Sigmoid colon (tissue), 7 donors: ENCODE results near the gene CHAC1. TPM values are rescaled to one million over a fixed set of nuclear protein-coding genes. Genes with fewer than 3 reads are reported as not detected.

Experiments
- DNase-seq: peaks from one replicate; pipeline ENCODE4 v3.0.0-alpha.2; 2019
- H3K27ac ChIP-seq, 4 donors: fragments of 200-600 bp; sonication (generic); one replicate each; pipeline ENCODE4 v1.5.1; 2016 to 2019; ENCODE audit warnings: mild to moderate bottlenecking in 1 of 4
- H3K27me3 ChIP-seq, 3 donors: fragments of 200-600 bp; sonication (generic); one replicate each; pipeline ENCODE4 v1.5.1; 2019; ENCODE audit warnings: mild to moderate bottlenecking in 1 of 3
- H3K36me3 ChIP-seq, 4 donors: fragments of 200-600 bp; sonication (generic); one replicate each; pipeline ENCODE4 v1.5.1; 2016 to 2019
- H3K4me1 ChIP-seq, 4 donors: fragments of 200-600 bp; sonication (generic); one replicate each; pipeline ENCODE4 v1.5.1; 2017 to 2019
- H3K4me3 ChIP-seq, 4 donors: fragments of 200-600 bp; sonication (generic); one replicate each; pipeline ENCODE4 v1.5.1; 2017 to 2019; ENCODE audit warnings: mild to moderate bottlenecking in 2 of 4, moderate library complexity in 1 of 4
- H3K9me3 ChIP-seq, 4 donors: fragments of 200-600 bp in 3 of 4; sonication (generic) in 3 of 4; one replicate each; pipeline versions ENCODE4 v1.5.1 to v1.6.1; 2013 to 2019
- EP300 ChIP-seq, 4 donors: sonication (generic); formaldehyde crosslinking; IDR thresholded peaks; one replicate each; pipeline ENCODE4 v1.6.1; 2017; ENCODE audit warnings: antibody characterized with exemption in 4 of 4
- POLR2A ChIP-seq, 2 donors: fragments of 450-650 bp; IDR thresholded peaks; one replicate each; pipeline ENCODE4 v1.6.1; 2016; ENCODE audit warnings: antibody characterized with exemption in 2 of 2, mild to moderate bottlenecking in 2 of 2, moderate library complexity in 2 of 2
- POLR2AphosphoS5 ChIP-seq, 4 donors: sonication (generic); formaldehyde crosslinking; IDR thresholded peaks; one replicate each; pipeline ENCODE4 v1.6.1; 2017; ENCODE audit warnings: antibody characterized with exemption in 4 of 4
- WGBS, 2 donors: extraction: QIAGEN DNeasy Blood & Tissue Kit; methylation state at CpG; one replicate each; pipeline ENCODE4 v1.1.7; 2013; 5-methylcytosine and 5-hydroxymethylcytosine counted together
- intact Hi-C: fragments of 100-400 bp; cut with DNase I; formaldehyde crosslinking; loops from one replicate; pipeline ENCODE4 v1.15.1; 2023
- polyA plus RNA-seq, 3 donors: library from polyadenylated mRNA; stranded (reverse); fragments of 200-250 nt; gene quantifications; one replicate each; pipeline ENCODE4 v1.2.3, GENCODE V29; 2013
- total RNA-seq, 4 donors: library from RNA; depleted of rRNA; stranded (reverse); fragments of >200 nt; gene quantifications; one replicate each; pipeline ENCODE4 v1.1.0, GENCODE V29; 2016
- TF ChIP-seq, protein P1 (sequence below), 4 experiments: fragments of 450-650 bp in 3 of 4; fragments of 200-600 bp in 1 of 4; IDR thresholded peaks; one replicate each; pipeline ENCODE4 v1.5.1; 2016 to 2019; ENCODE audit warnings: antibody characterized with exemption in 4 of 4, mild to moderate bottlenecking in 3 of 4, moderate library complexity in 2 of 4
- donor health status: healthy with polysubstance abuse.
- donor health status: Bipolar disorder and iron deficiency.
- donor health status: healthy.

CHAC1 gene
- total and polyA plus RNA-seq, 7 donors: 0.66 to 31.4 (median 3.0) TPM

DNA sequence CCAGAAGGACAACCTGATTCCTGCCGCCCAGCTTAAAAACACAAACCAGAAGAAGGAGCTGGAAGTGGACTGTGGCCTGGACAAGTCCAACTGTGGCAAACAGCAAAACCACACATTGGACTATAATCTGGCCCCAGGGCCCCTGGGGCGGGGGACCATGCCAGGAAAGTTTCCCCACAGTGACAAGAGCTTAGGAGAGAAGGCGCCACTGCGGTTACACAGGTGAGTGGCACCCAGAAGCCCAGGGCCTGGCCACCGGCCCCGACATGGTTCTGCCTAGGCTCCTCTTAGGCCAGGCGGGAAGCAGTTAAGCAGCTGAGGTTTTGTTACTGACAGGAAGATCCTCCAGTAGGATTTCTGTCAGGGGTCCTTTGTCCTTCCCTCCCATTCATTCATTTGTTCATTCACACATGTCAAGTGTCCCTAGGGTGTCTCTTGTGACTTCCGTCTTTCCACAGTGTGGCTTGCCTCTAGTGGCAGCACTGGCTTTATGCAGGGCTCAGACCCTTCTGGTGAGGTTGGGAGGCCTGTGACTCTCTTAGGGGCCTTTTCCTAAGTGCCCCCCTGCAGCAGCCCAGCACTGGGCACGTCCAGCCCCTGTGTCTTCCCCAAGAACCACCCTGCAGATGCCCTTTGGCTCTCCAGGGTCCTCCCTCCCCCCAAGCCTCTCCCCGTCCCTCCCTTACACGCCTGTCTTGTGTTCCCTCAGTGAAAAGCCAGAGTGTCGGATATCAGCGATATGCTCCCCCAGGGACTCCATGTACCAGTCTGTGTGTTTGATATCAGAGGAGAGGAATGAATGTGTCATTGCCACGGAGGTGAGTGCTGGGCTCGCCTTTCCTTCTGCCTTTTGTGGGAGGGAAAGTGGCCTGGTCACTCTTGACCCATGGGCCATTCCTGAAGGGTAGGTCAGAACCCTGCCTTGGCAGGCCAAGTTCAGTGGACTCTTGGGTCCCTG lies 16.3 kb upstream of the CHAC1 start:
- Histone ChIP-seq H3K4me3 (no peak overlapping the region), H3K27me3 (peaks cover under 1 to 20% (median 15%) of the 10 kb centered on the region in 3 donors), H3K36me3 (no peaks in the 10 kb centered on the region), H3K9me3 (no peaks in the 10 kb centered on the region), H3K27ac (no peak overlapping the region), H3K4me1 (peaks cover 0 to 17% (median 6%) of the 10 kb centered on the region in 4 donors)
- intact Hi-C loops: no loop called here
- DNase-seq: no peak
- WGBS, 2 donors: 80 to 86% methylated on average over 15 of the region's 15 CpGs
- TF ChIP-seq, protein P1, sequence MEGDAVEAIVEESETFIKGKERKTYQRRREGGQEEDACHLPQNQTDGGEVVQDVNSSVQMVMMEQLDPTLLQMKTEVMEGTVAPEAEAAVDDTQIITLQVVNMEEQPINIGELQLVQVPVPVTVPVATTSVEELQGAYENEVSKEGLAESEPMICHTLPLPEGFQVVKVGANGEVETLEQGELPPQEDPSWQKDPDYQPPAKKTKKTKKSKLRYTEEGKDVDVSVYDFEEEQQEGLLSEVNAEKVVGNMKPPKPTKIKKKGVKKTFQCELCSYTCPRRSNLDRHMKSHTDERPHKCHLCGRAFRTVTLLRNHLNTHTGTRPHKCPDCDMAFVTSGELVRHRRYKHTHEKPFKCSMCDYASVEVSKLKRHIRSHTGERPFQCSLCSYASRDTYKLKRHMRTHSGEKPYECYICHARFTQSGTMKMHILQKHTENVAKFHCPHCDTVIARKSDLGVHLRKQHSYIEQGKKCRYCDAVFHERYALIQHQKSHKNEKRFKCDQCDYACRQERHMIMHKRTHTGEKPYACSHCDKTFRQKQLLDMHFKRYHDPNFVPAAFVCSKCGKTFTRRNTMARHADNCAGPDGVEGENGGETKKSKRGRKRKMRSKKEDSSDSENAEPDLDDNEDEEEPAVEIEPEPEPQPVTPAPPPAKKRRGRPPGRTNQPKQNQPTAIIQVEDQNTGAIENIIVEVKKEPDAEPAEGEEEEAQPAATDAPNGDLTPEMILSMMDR (IDR thresholded peaks at IDR 0.05): no peak
- no peak for TF ChIP-seq POLR2AphosphoS5 (IDR thresholded peaks at IDR 0.05)

DNA sequence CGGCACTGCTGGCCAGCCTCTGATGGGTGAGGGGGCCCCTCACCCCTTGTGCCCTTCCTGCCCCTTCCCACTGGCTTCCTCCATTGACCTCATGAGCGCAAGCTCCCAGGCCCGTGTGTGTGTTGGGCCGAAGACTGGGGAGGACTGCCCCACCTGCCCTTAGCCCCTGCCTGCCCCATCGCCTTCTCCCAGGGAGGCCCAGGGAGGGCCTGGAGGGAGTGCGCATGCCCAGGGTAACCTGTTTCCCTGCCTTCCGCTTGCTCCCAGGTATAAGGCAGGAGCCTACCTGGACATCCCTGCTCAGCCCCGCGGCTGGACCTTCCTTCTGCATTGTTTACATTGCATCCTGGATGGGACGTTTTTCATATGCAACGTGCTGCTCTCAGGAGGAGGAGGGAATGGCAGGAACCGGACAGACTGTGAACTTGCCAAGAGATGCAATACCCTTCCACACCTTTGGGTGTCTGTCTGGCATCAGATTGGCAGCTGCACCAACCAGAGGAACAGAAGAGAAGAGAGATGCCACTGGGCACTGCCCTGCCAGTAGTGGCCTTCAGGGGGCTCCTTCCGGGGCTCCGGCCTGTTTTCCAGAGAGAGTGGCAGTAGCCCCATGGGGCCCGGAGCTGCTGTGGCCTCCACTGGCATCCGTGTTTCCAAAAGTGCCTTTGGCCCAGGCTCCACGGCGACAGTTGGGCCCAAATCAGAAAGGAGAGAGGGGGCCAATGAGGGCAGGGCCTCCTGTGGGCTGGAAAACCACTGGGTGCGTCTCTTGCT lies 15.3 kb upstream of the CHAC1 start:
- Histone ChIP-seq H3K27me3 (peaks cover 0 to 11% (median 5%) of the 10 kb centered on the region in 3 donors), H3K27ac (no peak overlapping the region), H3K4me3 (no peak overlapping the region), H3K4me1 (peaks cover 0 to 24% (median 15%) of the 10 kb centered on the region in 4 donors), H3K9me3 (no peaks in the 10 kb centered on the region), H3K36me3 (no peaks in the 10 kb centered on the region)
- intact Hi-C loops: no loop called here
- DNase-seq: no peak
- 60 to 76% methylated on average over 19 of the region's 19 CpGs for WGBS, 2 donors
- no peak for TF ChIP-seq POLR2AphosphoS5 (IDR thresholded peaks at IDR 0.05)
- TF ChIP-seq, protein P1 (IDR thresholded peaks at IDR 0.05): peak in 1 of 4 experiments; percentile 16

DNA sequence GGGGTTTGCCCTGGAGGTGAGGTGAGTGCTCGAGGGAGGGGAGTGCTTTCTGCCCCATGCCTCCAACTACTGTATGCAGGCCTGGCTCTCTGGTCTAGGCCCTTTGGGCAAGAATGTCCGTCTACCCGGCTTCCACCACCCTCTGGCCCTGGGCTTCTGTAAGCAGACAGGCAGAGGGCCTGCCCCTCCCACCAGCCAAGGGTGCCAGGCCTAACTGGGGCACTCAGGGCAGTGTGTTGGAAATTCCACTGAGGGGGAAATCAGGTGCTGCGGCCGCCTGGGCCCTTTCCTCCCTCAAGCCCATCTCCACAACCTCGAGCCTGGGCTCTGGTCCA lies 14.8 kb upstream of the CHAC1 start:
- WGBS, 2 donors: 81 to 89% methylated on average over 6 of the region's 6 CpGs
- Histone ChIP-seq H3K27ac (no peak overlapping the region), H3K9me3 (no peaks in the 10 kb centered on the region), H3K4me1 (peaks cover 0 to 24% (median 16%) of the 10 kb centered on the region in 4 donors), H3K27me3 (peaks cover 0 to 5% (median 0%) of the 10 kb centered on the region in 3 donors), H3K36me3 (no peaks in the 10 kb centered on the region), H3K4me3 (no peak overlapping the region)
- intact Hi-C loops: no loop called here
- no peak for DNase-seq
- TF ChIP-seq POLR2AphosphoS5 (IDR thresholded peaks at IDR 0.05): no peak
- TF ChIP-seq, protein P1 (IDR thresholded peaks at IDR 0.05): no peak
- TF ChIP-seq POLR2A (IDR thresholded peaks at IDR 0.05): no peak
- no peak for TF ChIP-seq EP300 (IDR thresholded peaks at IDR 0.05)

DNA sequence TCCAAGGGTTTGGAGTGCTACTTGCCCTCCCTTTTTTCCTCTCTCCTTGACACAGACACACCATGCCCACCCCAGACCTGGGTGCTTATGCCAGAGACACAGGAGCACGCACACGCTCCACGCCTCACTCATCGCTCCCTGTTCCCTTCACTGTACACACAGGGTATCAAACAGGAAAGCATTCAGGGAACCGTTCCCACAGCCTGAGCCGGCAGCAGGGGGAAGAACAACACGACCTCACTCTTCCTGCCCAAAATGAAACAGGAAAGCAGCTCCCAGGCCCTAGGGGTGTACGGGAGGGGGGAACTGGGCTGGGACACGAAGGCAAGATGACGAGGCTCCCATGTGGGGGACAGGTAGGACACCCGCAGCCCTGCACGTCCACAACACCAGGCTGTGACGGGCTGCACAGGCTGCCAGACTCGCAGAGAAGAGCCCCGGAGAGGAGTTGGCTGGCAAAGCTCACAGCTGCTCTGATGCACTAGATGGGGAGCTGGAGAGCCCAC lies 12.9 kb upstream of the CHAC1 start:
- Histone ChIP-seq H3K4me1 (peaks cover 0 to 24% (median 16%) of the 10 kb centered on the region in 4 donors), H3K36me3 (no peaks in the 10 kb centered on the region), H3K4me3 (no peak overlapping the region), H3K27me3 (no peaks in the 10 kb centered on the region), H3K9me3 (no peaks in the 10 kb centered on the region), H3K27ac (peak overlapping the region; percentile 74 to 87 (median 86))
- DNase-seq: no peak
- TF ChIP-seq POLR2AphosphoS5 (IDR thresholded peaks at IDR 0.05): peak in 1 of 4 donors; percentile 12
- TF ChIP-seq EP300 (IDR thresholded peaks at IDR 0.05): no peak
- 32 to 54% methylated on average over 15 of the region's 15 CpGs for WGBS, 2 donors
- intact Hi-C loops: loop anchor here (2.0 to 10.0 kb wide), 3 partner anchors 33 to 174 kb away; partner anchors contain the start of gene INO80
